Suppressor macrophage treated with lipopolysaccharide for 4 hours (primary cell): ENCODE data around the gene CALR3.
A peak's percentile ranks its signal among the peaks of the same experiment; 100 is the strongest.
"Not testable (repeated sequence)": the region's sequence is repeated elsewhere in the genome, so short reads cannot be mapped to it uniquely, and the experiment has no call there.

ENCODE experiments used
- DNase-seq: peaks from one replicate; pipeline ENCODE4 v3.0.0-alpha.2; 2020

CALR3 gene

GRCh38 chr19:16496613-16496983, 631 bp upstream of the CALR3 start:
- no peak for DNase-seq

GRCh38 chr19:16486476-16486875, 9.5 kb downstream of the CALR3 start:
- not testable (repeated sequence) for DNase-seq

- no peak for DNase-seq
Observed at GRCh38 chr19:16482745-16483144, 13.2 kb downstream of the CALR3 start.

DNA sequence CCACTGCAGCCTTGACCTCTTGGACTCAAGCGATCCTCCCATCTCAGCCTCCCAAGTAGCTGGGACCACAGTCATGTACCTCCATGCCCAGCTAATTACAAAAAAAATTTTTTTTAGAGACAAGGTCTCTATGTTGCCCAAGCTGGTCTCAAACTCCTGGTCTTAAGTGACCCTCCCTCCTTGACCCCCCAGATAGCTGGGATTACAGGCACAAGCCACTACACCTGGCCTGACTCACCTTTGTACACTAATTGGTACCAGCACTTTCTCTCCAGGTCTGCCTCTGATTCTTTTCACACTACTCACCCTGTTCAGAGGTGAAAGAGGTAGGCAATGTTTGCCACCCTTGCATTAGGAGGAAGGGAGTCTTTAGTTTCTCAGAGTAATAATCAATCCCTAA, 18.7 kb downstream of the CALR3 start:
- DNase-seq = no peak

GRCh38 chr19:16476401-16476800, 19.6 kb downstream of the CALR3 start:
- no peak for DNase-seq

DNA sequence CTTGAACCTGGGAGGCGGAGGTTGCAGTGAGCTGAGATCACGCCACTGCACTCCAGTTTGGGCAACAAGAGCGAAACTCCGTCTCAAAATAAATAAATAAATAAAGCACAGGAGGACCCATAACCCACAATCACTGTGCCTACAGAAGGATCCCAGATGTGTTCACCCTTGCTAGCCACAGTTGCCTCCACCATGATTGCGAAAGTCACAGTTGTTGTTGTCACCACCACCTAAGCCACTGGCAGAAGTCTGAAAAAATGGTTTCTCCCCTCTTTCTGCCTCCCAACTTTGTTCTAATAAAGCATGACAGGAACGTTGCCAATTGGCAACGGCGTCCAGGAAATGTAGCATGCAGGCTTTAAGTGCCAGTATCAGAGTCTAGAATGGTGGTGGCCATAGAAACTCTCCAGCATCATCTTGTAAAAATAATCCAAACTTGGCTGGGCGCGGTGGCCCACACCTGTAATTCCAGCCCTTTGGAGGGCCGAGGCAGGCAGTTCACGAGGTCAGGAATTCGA, 22.0 kb downstream of the CALR3 start:
- DNase-seq = no peak

DNA sequence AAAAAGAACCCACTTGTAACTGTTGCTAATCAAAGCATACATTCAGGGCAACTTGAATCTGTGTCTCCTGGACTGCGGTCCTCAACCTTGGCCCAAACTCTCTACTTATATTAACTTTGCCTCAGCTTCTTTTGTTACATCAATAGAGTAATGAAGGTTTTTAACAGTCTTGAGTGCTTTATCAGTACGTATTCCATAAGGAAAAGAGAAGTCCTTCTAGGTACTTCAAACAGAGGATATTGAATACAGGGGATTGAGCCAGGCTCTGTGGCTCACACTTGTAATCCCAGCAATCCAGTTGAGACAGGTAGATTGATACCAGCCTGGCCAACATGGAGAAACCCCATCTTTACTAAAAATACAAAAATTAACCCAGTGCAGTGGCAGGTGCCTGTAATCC, 23.0 kb downstream of the CALR3 start:
- no peak for DNase-seq

- not testable (repeated sequence) for DNase-seq
Observed at GRCh38 chr19:16472559-16472899, 23.4 kb downstream of the CALR3 start.

GRCh38 chr19:16470911-16471811, 24.8 kb downstream of the CALR3 start:
- DNase-seq = peak; percentile 38

DNA sequence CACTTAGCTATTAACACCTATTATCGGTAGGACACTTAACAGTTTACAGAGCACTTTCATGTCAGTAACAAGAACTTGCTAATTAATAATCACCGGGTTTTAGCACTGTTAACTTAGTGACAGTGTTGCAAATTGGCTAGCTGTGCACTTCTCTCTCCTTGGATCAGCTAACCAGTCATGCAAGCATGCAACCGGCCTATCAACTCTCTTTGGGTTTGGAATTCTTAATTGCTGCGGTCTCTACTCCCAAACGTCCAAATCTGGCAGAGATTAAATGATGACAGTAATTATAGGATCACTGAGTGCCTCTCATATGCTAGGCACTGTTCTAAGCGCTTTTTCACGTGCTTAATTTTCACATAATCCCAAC, 25.4 kb downstream of the CALR3 start:
- DNase-seq = no peak

GRCh38 chr19:16467581-16467980, 28.4 kb downstream of the CALR3 start:
- no peak for DNase-seq

GRCh38 chr19:16466802-16467427, 29.1 kb downstream of the CALR3 start:
- not testable (repeated sequence) for DNase-seq

DNA sequence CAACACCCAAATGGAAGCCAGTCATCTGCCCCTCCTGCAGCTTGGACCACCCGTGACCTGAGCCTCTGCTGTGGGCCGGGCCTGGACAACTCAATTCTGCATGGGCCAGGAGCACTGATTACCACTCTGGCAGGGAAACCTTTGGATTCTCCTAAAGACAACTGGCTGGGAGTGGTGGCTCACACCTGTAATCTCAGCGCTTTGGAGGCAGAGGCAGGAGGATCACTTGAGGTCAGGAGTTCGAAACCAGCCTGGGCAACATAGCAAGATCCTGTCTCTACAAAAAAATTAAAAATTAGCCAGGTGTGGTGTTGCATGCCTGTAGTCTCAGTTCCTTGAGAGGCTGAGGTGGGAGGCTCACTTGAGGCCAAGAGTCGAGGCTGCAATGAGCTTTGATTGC, 30.7 kb downstream of the CALR3 start:
- DNase-seq = no peak

- DNase-seq = no peak
Observed at GRCh38 chr19:16463991-16464575, 31.9 kb downstream of the CALR3 start.

DNA sequence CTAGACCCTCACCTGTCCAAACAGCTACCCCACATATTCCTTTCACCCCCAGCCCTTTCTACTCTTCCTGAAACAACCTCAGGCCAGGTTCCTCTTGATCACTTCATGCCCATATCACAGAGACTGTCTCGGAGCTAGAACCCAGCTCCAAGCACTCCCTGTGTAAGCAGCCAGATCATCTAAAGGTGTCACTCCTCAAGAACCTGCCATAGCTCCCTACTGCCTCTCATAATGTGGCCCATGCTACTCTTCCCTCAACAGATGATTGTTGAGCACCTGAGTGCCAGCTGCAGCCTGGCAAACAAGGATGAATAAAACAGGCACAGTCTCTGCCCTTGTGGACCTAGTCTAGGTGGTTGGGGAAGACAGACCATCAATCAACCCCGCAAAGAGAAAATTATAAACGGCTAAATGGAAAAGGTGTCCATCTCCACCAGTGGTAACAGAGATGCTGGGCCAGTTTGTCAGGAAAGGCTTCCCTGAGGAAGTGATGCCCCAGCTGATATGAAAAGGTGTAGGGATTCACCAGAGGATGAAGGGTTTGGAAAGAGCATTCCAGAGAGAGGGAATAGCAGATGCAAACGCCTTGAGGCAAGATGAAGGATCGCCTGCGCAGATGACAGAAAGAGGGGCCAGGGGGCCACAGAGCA, 32.5 kb downstream of the CALR3 start:
- no peak for DNase-seq

- DNase-seq = no peak
Observed at GRCh38 chr19:16462757-16463250, 33.2 kb downstream of the CALR3 start.

GRCh38 chr19:16461630-16462051, 34.3 kb downstream of the CALR3 start:
- no peak for DNase-seq

DNA sequence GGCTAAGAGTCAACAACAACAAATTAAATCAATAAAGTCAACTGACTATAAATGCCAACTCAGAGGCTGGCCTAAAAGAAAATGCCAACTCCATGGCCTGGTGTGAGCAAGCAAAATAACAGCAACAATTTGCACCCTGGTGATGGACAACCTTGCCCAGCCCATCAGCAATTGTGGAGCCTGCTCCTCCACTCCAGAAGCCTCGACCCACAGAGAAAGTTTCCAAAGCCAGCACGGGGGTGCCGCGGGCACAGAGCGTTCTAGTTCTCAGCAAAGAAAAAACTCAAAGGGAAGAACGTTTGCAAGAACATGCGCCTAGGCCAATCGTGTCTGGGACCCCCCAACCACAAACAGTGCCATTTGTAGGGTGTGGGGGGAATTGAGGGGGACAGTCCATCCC, 35.5 kb downstream of the CALR3 start:
- DNase-seq = no peak

DNA sequence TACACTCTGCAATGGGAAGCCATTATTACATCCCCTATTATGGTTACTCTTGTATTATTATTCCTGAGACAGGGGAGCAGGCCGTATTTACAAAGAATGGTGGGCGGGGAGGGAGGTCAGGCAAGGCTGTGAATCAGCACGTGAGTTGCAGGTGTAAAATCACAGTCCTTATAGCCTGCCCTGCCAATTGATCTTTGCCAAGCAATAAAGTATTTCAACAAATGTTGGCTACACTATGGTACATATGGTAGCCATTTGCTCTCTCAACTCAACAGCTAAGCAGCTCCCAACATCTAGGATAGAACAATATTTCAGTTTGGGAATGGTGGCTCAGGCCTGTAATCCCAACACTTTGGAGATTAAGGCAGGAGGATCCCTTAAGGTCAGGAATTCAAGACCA, 36.3 kb downstream of the CALR3 start:
- no peak for DNase-seq

GRCh38 chr19:16458391-16459341, 37.3 kb downstream of the CALR3 start:
- DNase-seq = no peak

GRCh38 chr19:16457954-16458331, 38.0 kb downstream of the CALR3 start:
- DNase-seq = no peak
